Smooth muscle cell (in vitro differentiated cells): Measurements from ENCODE around the gene PPP6R2. TPM values are rescaled to one million over a fixed set of nuclear protein-coding genes. Genes with fewer than 3 reads are reported as not detected.

Experiments used
- DNase-seq: peaks from one replicate; lab custom pipeline; 2025; ENCODE audit not compliant: unreplicated experiment; lab: John Stamatoyannopoulos, UW
- H2AFZ ChIP-seq: fragments of 200-600 bp; sonication (generic); 2 replicates; pipeline ENCODE4 v1.6.0; 2016; ENCODE audit warnings: antibody characterized with exemption, low read depth, mild to moderate bottlenecking
- H3F3A ChIP-seq: fragments of 200-600 bp; sonication (generic); 2 replicates; pipeline ENCODE4 v1.6.0; 2017; ENCODE audit warnings: antibody characterized with exemption, low read depth
- H3K27ac ChIP-seq: fragments of 200-600 bp; sonication (generic); 2 replicates; pipeline ENCODE4 v1.5.1; 2016; ENCODE audit warnings: low read depth, mild to moderate bottlenecking
- H3K27me3 ChIP-seq: fragments of 200-600 bp; sonication (generic); 2 replicates; pipeline ENCODE4 v1.6.1; 2016; ENCODE audit warnings: low read depth, mild to moderate bottlenecking
- H3K36me3 ChIP-seq: fragments of 200-600 bp; sonication (generic); 2 replicates; pipeline ENCODE4 v1.5.1; 2016; ENCODE audit warnings: low read depth
- H3K4me1 ChIP-seq: fragments of 200-600 bp; sonication (generic); 2 replicates; pipeline ENCODE4 v1.5.1; 2016; ENCODE audit warnings: low read depth
- H3K4me2 ChIP-seq: fragments of 200-600 bp; sonication (generic); 2 replicates; pipeline ENCODE4 v1.6.0; 2016; ENCODE audit warnings: mild to moderate bottlenecking
- H3K4me3 ChIP-seq: fragments of 200-600 bp; sonication (generic); 2 replicates; pipeline ENCODE4 v1.5.1; 2016; ENCODE audit warnings: mild to moderate bottlenecking
- H3K79me2 ChIP-seq: fragments of 200-600 bp; sonication (generic); 2 replicates; pipeline ENCODE4 v1.6.0; 2016; ENCODE audit warnings: low read depth, mild to moderate bottlenecking
- H3K9ac ChIP-seq: fragments of 200-600 bp; sonication (generic); 2 replicates; pipeline ENCODE4 v1.6.0; 2016; ENCODE audit warnings: low read depth
- H3K9me3 ChIP-seq: fragments of 200-600 bp; sonication (generic); replicated peaks from 2 replicates; pipeline ENCODE4 v1.5.1; 2016; ENCODE audit warnings: low read depth
- H4K20me1 ChIP-seq: fragments of 200-600 bp; sonication (generic); 2 replicates; pipeline ENCODE4 v1.6.0; 2016; ENCODE audit warnings: low read depth
- CTCF ChIP-seq: fragments of 200-600 bp; sonication (generic); IDR thresholded peaks from 2 replicates; pipeline ENCODE4 v1.5.1; 2017; ENCODE audit warnings: borderline replicate concordance, mild to moderate bottlenecking, antibody characterized with exemption; ENCODE audit not compliant: insufficient read depth, poor library complexity, severe bottlenecking
- WGBS: methylation state at CpG from one replicate; pipeline ENCODE4 v1.1.7; 2016; ENCODE audit warnings: low lambda C conversion rate; 5-methylcytosine and 5-hydroxymethylcytosine counted together
- polyA plus RNA-seq: library from polyadenylated mRNA; unstranded; fragments of >200 nt; fragmentation: Nextera tagmentation; extraction: Ambion mirVana; gene quantifications from 2 replicates; pipeline ENCODE4 v1.2.1, GENCODE V29; 2016
- total RNA-seq: library from RNA; depleted of rRNA; stranded (reverse); fragments of >200 nt; gene quantifications from 2 replicates; pipeline ENCODE4 v1.2.3, GENCODE V29; 2014

PPP6R2 gene
- total and polyA plus RNA-seq, 2 experiments from 2014 or later = 24.6 to 36.3 TPM

- peaks cover 16% of the 10 kb centered on the region for H3K4me1 ChIP-seq
- no peak overlapping the region for H3K9ac ChIP-seq
- H4K20me1 ChIP-seq = peaks cover 16% of the 10 kb centered on the region
- no peak for TF ChIP-seq CTCF
- no peaks in the 10 kb centered on the region for H3K27me3 ChIP-seq
- DNase-seq = no peak
- H3K9me3 ChIP-seq = no peaks in the 10 kb centered on the region
- H3K36me3 ChIP-seq = no peaks in the 10 kb centered on the region
- no peak overlapping the region for H3K27ac ChIP-seq
- no peak overlapping the region for H3K4me2 ChIP-seq
- no peaks in the 10 kb centered on the region for H3F3A ChIP-seq
- H3K79me2 ChIP-seq = peaks cover 22% of the 10 kb centered on the region
- 92% methylated on average over 12 of the region's 12 CpGs for WGBS
- no peak overlapping the region for H2AFZ ChIP-seq
- no peak overlapping the region for H3K4me3 ChIP-seq
Measured at GRCh38 chr22:50477923-50478322, 134.8 kb downstream of the PPP6R2 start.

- DNase-seq = no peak
- Histone ChIP-seq H3K27me3 (no peaks in the 10 kb centered on the region), H3K4me2 (no peak overlapping the region), H3K36me3 (no peaks in the 10 kb centered on the region), H3K4me3 (no peak overlapping the region), H3K79me2 (peaks cover 5% of the 10 kb centered on the region), H3K27ac (no peak overlapping the region), H3F3A (peaks cover 5% of the 10 kb centered on the region), H4K20me1 (no peaks in the 10 kb centered on the region), H2AFZ (no peak overlapping the region), H3K9me3 (no peaks in the 10 kb centered on the region), H3K4me1 (peaks cover 7% of the 10 kb centered on the region), H3K9ac (no peak overlapping the region)
- no peak for TF ChIP-seq CTCF
- WGBS = 95% methylated on average over 11 of the region's 11 CpGs
Measured at GRCh38 chr22:50479721-50480120, 136.6 kb downstream of the PPP6R2 start.

GRCh38 chr22:50481045-50481439 lies 137.9 kb downstream of the PPP6R2 start:
- no peaks in the 10 kb centered on the region for H3K27me3 ChIP-seq
- peak overlapping the region; percentile 75 for H2AFZ ChIP-seq
- no peaks in the 10 kb centered on the region for H3K9me3 ChIP-seq
- H3K79me2 ChIP-seq = peaks cover 5% of the 10 kb centered on the region
- no peak overlapping the region for H3K27ac ChIP-seq
- no peak for TF ChIP-seq CTCF
- no peaks in the 10 kb centered on the region for H3K36me3 ChIP-seq
- no peaks in the 10 kb centered on the region for H4K20me1 ChIP-seq
- H3K4me1 ChIP-seq = peaks cover 3% of the 10 kb centered on the region
- H3K4me2 ChIP-seq = peak overlapping the region; percentile 88
- DNase-seq = no peak
- peaks cover 5% of the 10 kb centered on the region for H3F3A ChIP-seq
- H3K4me3 ChIP-seq = peak overlapping the region; percentile 59
- WGBS = 5% methylated on average over 28 of the region's 45 CpGs
- H3K9ac ChIP-seq = peak overlapping the region; percentile 73

- H3F3A ChIP-seq = peaks cover 5% of the 10 kb centered on the region
- TF ChIP-seq CTCF = no peak
- peak within 1 kb of the TSS; percentile 59 for H3K4me3 ChIP-seq
- peak within 1 kb of the TSS; percentile 73 for H3K9ac ChIP-seq
- no peaks in the 10 kb centered on the region for H3K36me3 ChIP-seq
- WGBS = 10% methylated on average over 21 of the region's 70 CpGs
- peaks cover 3% of the 10 kb centered on the region for H3K4me1 ChIP-seq
- H3K79me2 ChIP-seq = peaks cover 5% of the 10 kb centered on the region
- no peaks in the 10 kb centered on the region for H3K27me3 ChIP-seq
- no peaks in the 10 kb centered on the region for H4K20me1 ChIP-seq
- H3K9me3 ChIP-seq = no peaks in the 10 kb centered on the region
- H3K27ac ChIP-seq = no peak within 1 kb of the TSS
- H3K4me2 ChIP-seq = peak within 1 kb of the TSS; percentile 88
- DNase-seq = peak; percentile 40
- H2AFZ ChIP-seq = peak within 1 kb of the TSS; percentile 75
Measured at GRCh38 chr22:50481440-50482106, 138.4 kb downstream of the PPP6R2 start, which contains the start of gene ADM2. TSS of gene ADM2 (plus strand) at chr22:50481543. CDS start at chr22:50481848, 305 bp downstream.
